Spinal cord (tissue), 10 donors: ENCODE results near the gene GIMAP1. TPM values are rescaled to one million over a fixed set of nuclear protein-coding genes. Genes with fewer than 3 reads are reported as not detected.
A peak's percentile ranks its signal among the peaks of the same experiment; 100 is the strongest.

ENCODE experiments used
- DNase-seq, 6 donors: peaks; one replicate each; pipeline versions ENCODE4 v3.0.0 to v3.0.0-alpha.2; 2013 to 2015; ENCODE audit warnings: low spot score in 6 of 6, low read depth in 4 of 6
- H3K27ac ChIP-seq: one replicate; pipeline ENCODE4 v1.5.1; 2013; ENCODE audit warnings: low read depth, low read length, control low read depth
- H3K27me3 ChIP-seq: one replicate; pipeline ENCODE4 v1.6.1; 2013; ENCODE audit warnings: low read length; ENCODE audit not compliant: control insufficient read depth, insufficient read depth
- H3K36me3 ChIP-seq: one replicate; pipeline ENCODE4 v1.6.1; 2013; ENCODE audit warnings: low read length; ENCODE audit not compliant: control insufficient read depth, insufficient read depth
- H3K4me1 ChIP-seq: one replicate; pipeline ENCODE4 v1.6.1; 2013; ENCODE audit warnings: low read length; ENCODE audit not compliant: control insufficient read depth, insufficient read depth
- H3K4me3 ChIP-seq: one replicate; pipeline ENCODE4 v1.5.1; 2013; ENCODE audit warnings: low read depth, low read length, control low read depth
- H3K9me3 ChIP-seq: one replicate; pipeline ENCODE4 v1.6.1; 2013; ENCODE audit warnings: low read length; ENCODE audit not compliant: control insufficient read depth, insufficient read depth
- WGBS: methylation state at CpG from one replicate; pipeline ENCODE4 v1.1.5; 2013; ENCODE audit warnings: missing lambda C conversion rate; ENCODE audit not compliant: insufficient coverage; 5-methylcytosine and 5-hydroxymethylcytosine counted together
- polyA plus RNA-seq, 2 donors: library from polyadenylated mRNA; unstranded; fragments of 120-200 nt; gene quantifications; one replicate each; pipeline ENCODE4 v1.2.1, GENCODE V29; 2013; ENCODE audit not compliant: insufficient read length in 2 of 2
- total RNA-seq, 2 donors: library from RNA; depleted of rRNA in 1 of 2; stranded (reverse); fragments of 120-200 nt in 1 of 2; fragments of >200 nt in 1 of 2; gene quantifications; one replicate each; pipeline versions ENCODE4 v1.2.3 to v1.2.4, GENCODE V29; 2013 to 2014
- donor health status: healthy.

GIMAP1 gene
- total and polyA plus RNA-seq, 4 donors: 1.2 to 6.0 (median 2.8) TPM

DNA sequence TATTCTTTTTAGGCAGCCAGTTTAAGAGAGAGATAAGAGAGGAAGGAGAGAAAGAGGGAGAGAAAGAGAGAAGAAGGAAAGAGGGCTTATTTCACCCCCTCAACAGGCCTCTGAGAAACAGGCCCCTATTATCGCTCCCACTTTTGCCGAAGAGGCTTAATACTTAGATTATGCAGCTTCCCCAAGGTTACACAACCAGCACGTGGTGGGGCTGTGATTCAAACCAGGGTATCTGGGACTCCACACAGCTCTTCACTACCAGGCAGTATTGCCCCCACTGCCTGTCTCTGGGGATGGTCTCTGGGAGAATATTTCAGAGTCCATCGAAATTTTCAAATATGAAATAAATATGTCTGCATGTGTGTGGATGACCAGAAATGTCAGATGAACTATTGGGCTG is 3.0 kb downstream of the GIMAP1 start:
- no peak for DNase-seq
- Histone ChIP-seq H3K9me3 (no peaks in the 10 kb centered on the region), H3K4me3 (no peak overlapping the region), H3K27ac (no peak overlapping the region), H3K27me3 (no peaks in the 10 kb centered on the region), H3K4me1 (peaks cover 10% of the 10 kb centered on the region), H3K36me3 (peaks cover 5% of the 10 kb centered on the region)
- no CpG with 5 or more reads among the region's 4 CpGs for WGBS

DNA sequence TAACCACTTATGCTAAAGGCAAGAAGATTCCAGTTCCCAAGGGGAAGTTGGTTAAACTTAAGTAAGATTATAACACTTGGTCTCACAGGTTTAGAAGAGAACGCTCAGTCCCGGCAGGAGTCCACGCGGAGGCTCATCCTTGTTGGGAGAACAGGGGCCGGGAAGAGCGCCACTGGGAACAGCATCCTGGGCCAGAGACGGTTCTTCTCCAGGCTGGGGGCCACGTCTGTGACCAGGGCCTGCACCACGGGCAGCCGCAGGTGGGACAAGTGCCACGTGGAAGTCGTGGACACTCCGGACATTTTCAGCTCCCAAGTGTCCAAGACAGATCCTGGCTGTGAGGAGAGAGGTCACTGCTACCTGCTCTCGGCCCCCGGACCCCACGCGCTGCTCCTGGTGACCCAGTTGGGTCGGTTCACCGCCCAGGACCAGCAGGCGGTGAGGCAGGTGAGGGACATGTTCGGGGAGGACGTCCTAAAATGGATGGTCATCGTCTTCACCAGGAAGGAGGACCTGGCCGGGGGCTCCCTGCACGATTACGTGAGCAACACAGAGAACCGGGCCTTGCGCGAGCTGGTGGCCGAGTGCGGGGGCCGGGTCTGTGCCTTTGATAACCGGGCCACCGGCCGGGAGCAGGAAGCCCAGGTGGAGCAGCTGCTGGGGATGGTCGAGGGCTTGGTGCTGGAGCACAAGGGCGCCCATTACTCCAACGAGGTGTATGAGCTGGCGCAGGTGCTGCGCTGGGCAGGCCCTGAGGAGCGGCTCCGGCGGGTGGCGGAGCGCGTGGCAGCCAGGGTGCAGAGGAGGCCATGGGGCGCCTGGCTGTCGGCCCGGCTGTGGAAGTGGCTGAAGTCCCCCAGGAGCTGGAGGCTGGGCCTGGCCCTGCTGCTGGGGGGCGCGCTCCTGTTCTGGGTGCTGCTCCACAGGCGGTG is 3.8 kb downstream of the GIMAP1 start:
- peaks cover 10% of the 10 kb centered on the region for H3K4me1 ChIP-seq
- no peaks in the 10 kb centered on the region for H3K9me3 ChIP-seq
- 93% methylated on average over 52 of the region's 52 CpGs for WGBS
- H3K27ac ChIP-seq: no peak overlapping the region
- no peak for DNase-seq
- peaks cover 5% of the 10 kb centered on the region for H3K36me3 ChIP-seq
- no peak overlapping the region for H3K4me3 ChIP-seq
- no peaks in the 10 kb centered on the region for H3K27me3 ChIP-seq

DNA sequence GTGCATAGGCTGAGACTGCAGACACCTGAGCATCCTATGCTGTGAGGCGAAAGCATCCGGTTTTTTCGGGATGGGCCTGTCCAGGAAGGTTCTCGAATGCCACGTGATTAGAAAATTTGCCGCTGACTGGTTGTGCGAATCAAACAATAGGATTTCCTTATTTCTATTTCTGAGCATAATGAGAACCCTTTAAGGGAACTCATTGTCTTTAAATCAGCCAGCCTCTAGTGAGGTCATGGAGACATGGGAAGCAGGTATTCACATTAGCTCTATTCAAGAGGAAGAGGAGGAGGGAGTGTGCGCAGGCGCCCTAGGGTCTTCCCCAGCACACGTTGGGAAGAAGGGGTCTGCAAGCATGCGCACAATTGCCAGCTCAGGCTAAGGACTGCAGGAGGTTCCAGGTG is 5.6 kb downstream of the GIMAP1 start:
- Histone ChIP-seq H3K4me1 (peaks cover 10% of the 10 kb centered on the region), H3K4me3 (no peak overlapping the region), H3K27me3 (no peaks in the 10 kb centered on the region), H3K36me3 (peaks cover 5% of the 10 kb centered on the region), H3K27ac (peak overlapping the region; percentile 64), H3K9me3 (peaks cover 3% of the 10 kb centered on the region)
- DNase-seq: no peak
- WGBS: 84% methylated on average over 5 of the region's 11 CpGs

DNA sequence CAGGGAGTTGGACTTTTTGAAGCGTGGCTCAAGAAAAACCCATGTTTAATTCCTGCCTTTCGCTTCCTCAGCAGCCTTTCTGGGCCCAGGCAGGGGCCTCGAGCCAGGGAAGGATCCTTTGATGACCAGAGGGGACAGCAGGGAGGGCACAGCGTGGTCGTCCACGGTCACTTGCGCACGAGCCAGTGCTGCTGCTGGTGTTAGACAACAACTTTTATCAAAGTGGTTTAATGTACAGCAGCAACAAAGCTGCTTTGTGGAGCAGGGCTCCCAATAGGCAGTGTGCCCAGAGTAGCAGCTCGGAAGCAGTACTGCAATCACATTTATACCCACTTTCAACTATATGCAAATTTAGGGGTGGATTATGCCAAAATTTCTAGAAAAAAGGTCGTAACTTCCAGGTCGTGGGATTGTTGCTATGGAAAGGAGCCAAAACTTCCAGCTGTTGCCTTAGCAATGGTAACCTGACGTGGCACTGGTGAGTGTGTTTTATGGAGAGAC is 6.1 kb downstream of the GIMAP1 start:
- Histone ChIP-seq H3K9me3 (peaks cover 3% of the 10 kb centered on the region), H3K4me3 (no peak overlapping the region), H3K27ac (peak overlapping the region; percentile 64), H3K27me3 (no peaks in the 10 kb centered on the region), H3K36me3 (peaks cover 5% of the 10 kb centered on the region), H3K4me1 (peaks cover 10% of the 10 kb centered on the region)
- 22% methylated on average over 8 of the region's 12 CpGs for WGBS
- peak in 5 of 6 donors; percentile 15 to 72 (median 38) for DNase-seq

GRCh38 chr7:150723467-150723866 is 7.1 kb downstream of the GIMAP1 start:
- Histone ChIP-seq H3K9me3 (peaks cover 3% of the 10 kb centered on the region), H3K36me3 (peaks cover 5% of the 10 kb centered on the region), H3K27me3 (no peaks in the 10 kb centered on the region), H3K4me1 (peaks cover 10% of the 10 kb centered on the region), H3K27ac (no peak overlapping the region), H3K4me3 (no peak overlapping the region)
- DNase-seq: no peak
- no CpG with 5 or more reads among the region's 1 CpG for WGBS

GRCh38 chr7:150727381-150727780 is 11.0 kb downstream of the GIMAP1 start:
- Histone ChIP-seq H3K4me3 (no peak overlapping the region), H3K27me3 (no peaks in the 10 kb centered on the region), H3K4me1 (peaks cover 2% of the 10 kb centered on the region), H3K9me3 (peaks cover 5% of the 10 kb centered on the region), H3K27ac (no peak overlapping the region), H3K36me3 (no peaks in the 10 kb centered on the region)
- no peak for DNase-seq
- 57% methylated on average over 3 of the region's 3 CpGs for WGBS

DNA sequence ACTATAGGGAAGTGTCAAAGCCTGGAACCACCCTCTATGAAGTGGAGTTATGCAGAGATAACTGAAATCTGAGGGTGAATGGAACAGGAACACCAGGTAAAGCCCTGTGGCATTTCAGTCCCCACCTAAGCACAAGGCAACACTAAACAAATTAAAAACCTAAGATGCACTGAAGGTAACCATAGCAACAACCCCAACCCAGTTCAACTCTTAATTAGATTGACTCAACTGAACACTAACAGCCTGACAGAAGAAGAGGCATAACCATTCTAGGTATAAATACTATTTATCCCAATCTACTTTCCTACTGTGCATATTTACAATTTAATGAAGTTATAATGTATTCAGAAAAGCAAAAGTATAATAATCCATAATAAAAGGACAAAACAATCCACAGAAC is 11.6 kb downstream of the GIMAP1 start:
- no peaks in the 10 kb centered on the region for H3K4me1 ChIP-seq
- no peak overlapping the region for H3K4me3 ChIP-seq
- no peaks in the 10 kb centered on the region for H3K27me3 ChIP-seq
- no peak for DNase-seq
- no peak overlapping the region for H3K27ac ChIP-seq
- no peaks in the 10 kb centered on the region for H3K36me3 ChIP-seq
- H3K9me3 ChIP-seq: peaks cover 5% of the 10 kb centered on the region

DNA sequence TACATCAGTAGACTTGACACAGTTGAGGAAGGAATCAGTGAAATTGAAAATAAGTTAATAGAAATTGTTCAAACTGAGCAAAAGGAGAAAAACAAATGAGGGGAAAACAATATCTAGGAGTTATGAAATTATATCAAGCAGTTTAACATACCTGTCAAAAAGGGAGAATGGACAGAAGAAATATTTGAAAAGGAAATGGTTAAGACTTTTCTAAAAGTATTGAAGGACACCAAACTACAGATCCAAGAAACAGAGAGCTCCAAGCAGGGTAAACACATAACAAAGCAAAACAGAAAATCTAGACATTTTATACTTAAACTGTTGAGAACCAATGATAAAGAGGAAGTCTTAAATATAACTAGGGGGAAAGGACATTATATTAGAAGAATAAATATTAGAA is 12.2 kb downstream of the GIMAP1 start:
- DNase-seq: no peak
- no peaks in the 10 kb centered on the region for H3K27me3 ChIP-seq
- H3K4me1 ChIP-seq: no peaks in the 10 kb centered on the region

DNA sequence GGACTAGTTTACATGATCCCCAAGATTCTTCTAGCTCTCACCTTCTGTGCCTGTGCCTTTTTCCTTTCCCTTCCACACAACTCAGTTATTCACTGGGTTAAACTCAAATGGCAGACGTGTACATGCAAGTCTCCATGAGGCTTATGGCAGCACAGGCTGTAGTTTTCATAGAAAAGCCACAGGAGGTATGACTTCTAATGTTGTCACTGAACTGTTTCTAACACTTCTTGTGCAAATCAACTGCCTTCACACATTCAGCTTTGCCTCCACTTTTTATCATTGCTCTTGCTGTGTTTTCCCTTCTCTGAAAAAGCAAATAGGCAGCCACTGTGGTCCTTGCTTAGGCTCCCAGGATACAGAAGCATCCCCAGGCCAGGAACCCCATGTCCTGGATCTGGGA is 15.5 kb downstream of the GIMAP1 start:
- WGBS: 55% methylated on average over 1 of the region's 1 CpG
- Histone ChIP-seq H3K27me3 (no peaks in the 10 kb centered on the region), H3K27ac (no peak overlapping the region), H3K4me1 (no peaks in the 10 kb centered on the region), H3K9me3 (peaks cover 2% of the 10 kb centered on the region), H3K36me3 (no peaks in the 10 kb centered on the region), H3K4me3 (no peak overlapping the region)
- no peak for DNase-seq

More for the DNA sequence above, 12.2 kb downstream of the GIMAP1 start:
- Histone ChIP-seq H3K4me3 (no peak overlapping the region), H3K27ac (no peak overlapping the region), H3K36me3 (no peaks in the 10 kb centered on the region), H3K9me3 (peaks cover 5% of the 10 kb centered on the region)
